HG03175 (cell line): ENCODE measurements around the gene ING2.

Experiments used
- ATAC-seq: cut with Tn5 transposase; IDR thresholded peaks from one replicate; pipeline ENCODE4 v1.9.1; 2021; ENCODE audit warnings: mild to moderate bottlenecking, moderate library complexity; ENCODE audit not compliant: unreplicated experiment

ING2 gene

DNA sequence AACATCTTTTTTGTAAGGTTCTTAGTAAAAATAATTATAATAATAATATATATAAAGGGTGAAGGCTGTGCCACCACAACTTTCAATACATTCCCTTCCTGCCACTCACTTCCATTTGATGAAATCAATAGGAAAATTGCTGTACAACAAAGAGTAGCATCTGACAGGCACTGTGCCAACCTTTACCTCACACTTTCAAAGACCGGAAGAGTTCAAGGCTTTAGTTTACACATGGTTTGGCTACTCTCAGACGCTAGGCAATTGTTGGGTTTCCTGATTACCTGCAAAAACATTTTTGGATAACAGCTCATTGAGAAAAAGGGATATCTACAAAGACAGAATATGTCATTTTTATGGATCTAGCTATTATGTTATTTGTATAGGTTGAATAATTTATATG lies 5.5 kb upstream of the ING2 start:
- no peak for ATAC-seq

DNA sequence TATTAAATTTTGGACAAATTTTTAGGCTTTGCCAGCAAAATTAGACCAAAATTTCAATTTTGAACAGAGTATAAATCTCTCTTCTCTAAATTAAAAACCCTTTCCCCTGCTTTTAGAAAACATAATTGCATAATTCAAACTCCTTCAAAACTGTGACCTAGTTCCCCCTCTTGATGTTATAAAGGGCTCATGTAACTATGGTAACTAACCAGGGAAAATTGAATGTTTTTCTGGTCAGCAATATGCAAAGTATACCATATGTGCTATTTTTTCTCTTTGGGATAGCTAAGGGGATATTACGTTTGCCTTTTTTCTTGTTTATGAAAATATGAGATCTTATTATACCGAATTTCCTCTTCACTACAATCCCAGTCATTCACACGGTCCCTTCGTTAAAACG lies 5.1 kb upstream of the ING2 start:
- ATAC-seq = no peak

DNA sequence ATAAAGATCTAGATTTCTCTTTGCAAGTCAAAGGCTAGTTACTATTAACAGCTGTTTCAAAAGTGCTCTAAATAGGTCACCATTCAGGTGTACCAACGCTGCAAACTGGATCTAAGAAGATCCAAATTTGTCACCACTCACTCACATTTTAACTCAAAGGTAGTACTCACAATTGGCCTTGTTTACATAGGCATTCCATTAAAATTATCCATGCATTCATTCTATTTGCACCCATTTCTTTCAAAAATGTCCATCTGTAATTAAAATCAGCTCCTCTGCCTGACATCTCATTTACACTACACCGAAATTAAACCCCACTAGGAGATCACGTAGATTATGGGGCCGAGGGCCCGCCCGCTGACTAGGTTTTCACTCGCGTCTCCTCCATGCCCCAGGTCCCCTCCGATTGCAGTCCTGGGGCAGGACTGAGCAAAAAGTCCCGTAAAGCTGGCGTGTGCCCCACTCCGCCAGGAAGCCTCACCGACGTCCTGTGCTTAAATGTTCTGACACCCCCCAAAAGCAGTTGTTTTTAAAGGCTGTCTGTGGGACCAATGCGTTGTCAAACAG lies 1.3 kb upstream of the ING2 start:
- ATAC-seq = peak; percentile 0

DNA sequence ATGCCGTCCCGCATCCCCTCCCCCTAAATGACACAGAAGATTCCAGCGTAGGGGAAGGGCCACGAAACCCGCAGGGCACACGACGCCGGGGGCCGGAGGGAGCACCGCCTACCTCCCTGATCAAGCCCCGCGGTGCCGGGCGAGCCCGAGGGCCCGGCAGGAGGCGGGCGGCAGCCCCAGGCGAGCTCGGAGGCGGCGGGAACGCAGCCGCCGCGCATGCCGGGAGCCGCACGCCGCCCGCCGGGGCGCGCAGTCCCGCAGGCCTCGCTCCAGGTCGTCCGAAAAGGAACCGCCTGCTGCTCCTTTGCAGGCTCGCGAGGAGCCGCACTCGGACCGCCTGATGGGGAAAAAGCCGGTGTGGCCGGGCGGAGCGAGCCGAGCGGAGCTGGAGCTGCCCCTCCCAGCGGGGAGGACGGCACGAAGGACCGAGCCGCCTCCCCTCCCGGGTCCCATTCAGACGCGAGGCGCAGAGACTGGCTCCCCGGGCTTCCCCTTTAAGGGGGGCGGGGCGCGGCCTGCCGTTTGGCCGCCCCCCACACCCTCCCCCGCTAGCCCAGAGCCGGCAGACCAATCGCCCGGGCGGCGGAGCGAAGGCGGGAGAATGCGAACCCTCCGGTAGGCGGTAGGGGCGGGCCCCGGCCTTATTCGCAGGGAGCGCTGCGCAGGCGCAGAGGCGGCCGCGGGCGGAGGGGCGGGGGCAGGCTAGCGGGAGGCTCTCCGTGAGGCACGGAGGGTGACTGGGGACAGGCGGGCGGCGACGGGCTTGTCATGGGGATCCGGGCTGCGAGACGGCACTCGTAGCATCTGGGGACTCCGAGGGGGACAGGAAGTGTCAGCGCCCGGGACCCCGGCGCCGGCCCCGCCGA lies 561 bp upstream of the ING2 start:
- peak; percentile 69 for ATAC-seq

DNA sequence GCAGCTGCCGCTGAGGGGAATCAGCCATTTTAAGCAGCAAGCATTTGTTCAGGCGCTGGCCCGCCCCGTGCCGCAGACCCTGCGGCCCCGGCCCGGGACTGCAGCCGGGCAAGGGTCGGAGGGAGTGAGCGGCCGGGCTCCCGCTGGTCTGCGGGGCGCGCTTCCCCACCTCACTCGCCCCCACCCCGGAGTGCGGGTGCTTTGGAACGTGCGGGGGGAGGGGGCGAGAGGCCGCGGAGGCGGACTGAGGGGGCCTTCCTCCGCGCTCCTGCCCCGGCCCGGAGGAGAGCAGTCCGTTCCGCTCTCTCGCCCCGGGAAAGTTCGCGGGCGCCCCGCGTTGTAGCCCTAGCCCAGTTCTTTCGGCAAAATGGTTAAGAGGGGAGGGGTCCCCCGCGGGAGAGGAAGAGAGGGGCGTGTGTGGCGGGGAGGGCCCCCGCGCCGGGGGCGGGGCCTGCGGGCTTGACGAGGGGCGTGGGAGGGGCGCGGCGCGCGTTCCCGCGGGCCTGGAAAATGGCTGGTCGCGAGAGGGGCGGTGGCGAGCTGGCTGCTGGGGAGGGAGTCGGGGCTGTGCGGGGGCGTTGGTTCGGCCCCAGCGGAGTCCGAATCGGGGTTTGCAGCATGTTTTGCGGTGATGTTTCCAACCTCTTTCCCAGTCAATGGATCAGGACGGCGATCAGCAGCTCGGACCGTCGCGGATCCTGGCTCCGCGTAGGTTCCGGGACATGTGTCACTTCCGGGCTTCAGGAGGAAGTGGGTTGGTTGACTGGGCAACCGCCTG lies 942 bp downstream of the ING2 start:
- ATAC-seq = peak; percentile 46

DNA sequence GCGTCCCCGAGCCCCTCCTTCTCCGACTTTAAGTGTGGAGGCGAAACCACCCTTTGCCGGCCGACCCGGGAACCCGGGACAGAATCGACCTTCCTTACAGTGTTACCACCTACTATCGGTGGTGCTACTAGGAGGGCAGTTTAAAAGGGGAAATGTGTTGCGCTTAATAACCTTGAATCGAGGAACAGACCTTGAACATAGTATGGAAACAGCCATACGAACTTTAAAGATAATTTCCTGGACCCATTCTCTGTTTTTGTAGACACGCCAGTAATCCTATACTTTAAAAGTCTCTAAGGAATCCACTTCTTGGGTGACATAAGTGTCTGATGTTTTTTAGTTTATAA lies 1.5 kb downstream of the ING2 start:
- ATAC-seq = no peak

DNA sequence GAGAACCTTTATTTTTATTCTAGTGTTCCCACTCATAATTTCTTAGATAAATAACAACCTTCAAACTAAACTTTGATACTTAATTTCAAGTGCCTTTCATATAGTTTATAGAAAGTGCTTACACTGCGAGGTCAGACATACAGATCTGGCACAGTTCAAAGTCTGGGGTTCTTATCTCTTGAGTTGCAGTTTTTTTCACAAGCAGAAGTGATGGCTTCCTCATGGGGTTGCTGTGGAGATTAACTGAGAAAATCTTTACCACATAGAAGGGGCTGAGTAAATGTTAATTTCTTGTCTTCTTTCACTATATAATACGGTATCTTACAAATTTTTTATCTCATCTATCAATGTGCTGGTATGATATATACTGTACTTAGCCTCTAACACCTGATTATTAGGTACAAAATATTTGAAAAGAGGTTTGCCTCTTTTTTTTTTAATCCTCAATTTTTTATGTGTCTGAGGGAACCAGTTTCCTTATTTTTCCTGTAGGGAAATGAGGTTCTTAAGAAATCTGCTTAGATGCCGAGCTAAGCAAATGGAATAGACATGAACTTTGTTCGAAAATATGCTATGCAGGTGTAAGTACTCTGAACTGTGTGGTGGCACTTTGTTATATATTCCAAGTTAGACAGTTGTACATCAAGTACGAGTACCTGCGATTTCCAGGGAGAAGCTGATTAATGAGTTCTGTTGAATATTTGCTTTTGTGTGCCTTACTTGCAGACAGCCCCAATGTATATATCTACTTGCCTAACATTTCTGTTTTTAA lies 3.3 kb downstream of the ING2 start:
- no peak for ATAC-seq

DNA sequence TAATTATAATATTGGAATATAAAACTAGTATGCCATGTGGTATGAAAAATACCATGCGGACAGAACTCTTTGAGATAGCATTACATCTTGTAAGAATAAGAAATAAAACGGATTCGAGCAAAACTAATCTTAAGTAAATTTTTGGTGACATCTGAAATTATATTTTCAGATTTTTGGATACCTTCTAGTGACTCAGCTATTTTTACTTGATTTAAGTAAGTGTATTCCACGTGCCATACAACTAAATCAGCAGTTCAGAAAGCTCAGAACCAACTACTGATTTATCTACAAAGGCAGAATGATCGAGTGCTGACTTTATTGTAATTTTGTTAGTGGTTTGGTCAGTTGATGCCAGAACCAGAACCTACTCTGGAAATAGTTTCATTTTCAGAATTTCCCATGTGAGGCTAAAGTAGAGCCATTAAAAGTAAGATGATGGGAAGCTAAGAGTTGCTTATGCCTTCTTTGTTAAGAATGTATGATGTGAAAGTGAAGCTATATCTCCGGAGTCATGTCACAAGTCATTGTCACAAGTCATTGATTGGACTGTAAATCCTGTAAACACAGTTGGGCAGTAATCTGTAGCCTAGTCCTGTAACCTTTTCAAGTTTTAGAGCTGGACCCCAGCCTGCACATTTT lies 4.0 kb downstream of the ING2 start:
- ATAC-seq = no peak

DNA sequence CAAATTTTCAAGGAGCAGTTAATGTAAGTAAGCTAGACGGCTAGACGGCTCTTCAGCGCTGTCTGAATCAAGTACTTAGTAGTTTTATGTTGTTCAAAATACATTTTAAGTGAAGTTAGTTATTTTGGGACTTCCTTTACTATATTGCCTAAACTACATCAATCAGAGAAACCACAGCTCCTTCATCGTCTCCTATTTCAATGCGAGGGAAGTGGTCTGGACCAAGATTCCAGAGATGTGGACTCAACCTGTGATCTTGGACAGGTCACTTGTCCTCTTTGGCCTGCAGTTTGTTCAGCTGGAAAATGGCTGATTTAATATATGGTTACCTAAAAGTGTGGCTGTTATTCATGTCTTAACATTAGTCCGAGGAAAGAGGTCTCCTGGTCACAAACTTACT lies 10.6 kb downstream of the ING2 start:
- no peak for ATAC-seq

DNA sequence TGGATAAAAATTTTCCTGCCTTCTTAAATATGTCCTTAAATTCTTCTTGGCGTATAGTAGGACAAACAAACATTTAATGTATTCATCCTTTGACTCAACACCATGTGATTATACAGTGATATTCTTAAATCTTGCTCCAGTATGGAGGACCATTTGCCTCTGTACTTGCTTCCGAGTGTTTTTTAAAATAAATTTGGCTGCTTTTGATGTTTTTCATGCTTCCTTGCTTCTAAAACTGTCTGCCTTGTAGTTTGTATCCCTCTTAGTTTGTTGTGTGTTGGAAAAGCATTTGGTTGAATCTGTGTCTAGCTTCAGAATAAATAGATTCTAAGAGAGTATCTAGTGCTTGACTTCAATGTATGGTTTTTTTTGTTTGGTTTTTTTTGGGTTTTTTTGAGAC lies 12.3 kb downstream of the ING2 start:
- no peak for ATAC-seq

DNA sequence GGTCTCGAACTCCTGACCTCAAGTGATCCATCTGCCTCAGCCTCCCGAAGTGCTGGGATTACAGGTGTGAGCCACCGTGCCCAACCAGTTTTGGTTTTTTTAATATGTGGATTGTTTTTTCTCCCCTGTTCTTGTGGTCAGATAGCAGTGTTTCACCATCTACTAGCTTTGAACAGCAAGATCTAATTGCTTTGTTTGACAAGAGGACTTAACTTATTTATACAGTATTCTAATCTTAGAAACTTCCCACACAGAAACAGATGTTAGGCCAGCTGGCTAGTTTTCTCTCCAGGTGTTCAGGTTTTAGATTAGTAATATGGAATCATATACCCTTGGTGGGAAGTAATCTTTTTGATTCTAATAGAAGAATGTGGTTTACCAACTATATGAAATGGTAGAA lies 12.9 kb downstream of the ING2 start:
- ATAC-seq = no peak

DNA sequence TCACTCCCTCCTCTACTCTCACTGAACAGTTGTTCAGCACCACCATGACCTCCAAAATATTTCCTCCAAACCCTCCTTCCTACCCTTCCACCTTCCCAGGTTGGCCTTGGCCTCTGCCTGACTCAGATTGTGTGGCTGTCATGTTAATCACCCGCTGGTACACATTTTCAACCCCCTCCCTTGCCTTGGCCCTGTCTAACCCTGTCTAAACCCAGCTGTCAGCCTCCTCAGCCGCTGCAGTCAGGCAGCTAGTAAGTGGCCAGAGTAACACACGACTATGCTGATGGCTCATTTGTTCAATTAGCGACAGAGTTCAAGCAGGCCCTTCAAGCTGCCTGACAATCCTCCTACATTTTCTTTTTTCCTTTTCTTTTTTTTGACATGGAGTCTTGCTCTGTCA lies 18.0 kb downstream of the ING2 start:
- no peak for ATAC-seq

DNA sequence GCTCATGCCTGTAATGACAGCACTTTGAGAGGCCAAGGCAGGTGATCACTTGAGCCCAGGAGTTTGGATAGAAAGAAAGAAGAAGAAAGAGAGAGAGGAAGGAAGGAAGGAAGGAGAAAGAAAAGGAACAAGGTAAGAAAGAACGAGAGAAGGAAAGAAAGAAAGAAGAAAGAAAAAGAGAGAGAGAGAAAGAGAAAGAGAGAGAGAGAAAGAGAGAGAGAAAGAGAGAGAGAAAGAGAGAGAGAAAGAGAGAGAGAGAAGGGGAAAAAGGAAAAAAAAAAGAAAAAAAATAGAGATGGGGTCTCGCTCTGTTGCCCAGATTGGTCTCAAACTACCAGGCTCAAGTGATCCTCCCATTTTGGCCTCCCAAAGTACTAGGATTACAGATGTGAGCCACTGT lies 22.5 kb downstream of the ING2 start:
- no peak for ATAC-seq

DNA sequence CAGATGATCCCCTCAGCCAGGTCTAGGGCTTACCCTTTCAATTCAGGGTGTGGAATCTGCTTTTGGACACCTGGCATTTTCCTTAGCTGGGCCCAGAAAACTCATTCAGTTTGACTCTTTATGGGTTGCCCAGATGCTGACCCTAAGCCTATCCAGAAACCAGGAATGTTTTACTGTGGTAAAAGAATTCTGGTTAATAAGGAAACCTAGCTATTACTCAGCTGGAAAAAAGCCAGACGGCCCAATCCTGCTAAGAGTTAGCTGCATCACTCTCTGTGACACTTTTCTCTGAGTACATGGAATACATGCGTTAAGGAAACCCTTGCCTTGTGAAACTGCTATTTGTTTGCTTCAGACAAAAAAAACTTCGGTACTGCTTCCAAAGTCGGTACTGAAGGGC lies 28.0 kb downstream of the ING2 start:
- no peak for ATAC-seq

DNA sequence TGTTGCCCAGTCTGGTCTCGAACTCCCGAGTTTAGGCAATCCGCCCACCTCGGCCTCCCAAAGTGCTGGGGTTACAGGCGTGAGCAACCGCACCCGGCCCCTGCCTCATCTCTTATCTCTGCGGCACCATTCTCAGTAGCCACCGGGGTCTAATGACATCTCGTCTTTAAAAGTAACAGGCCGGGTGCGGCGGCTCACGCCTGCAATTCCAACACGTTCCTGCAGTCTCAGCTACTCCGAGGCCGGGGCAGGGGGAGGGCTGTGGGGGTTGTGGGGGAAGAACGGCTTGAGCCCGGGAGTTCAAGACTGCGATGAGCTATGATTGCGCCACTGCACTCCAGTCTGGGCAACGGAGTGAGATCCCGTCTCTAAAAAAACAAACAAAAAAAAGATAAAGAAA lies 28.8 kb downstream of the ING2 start:
- ATAC-seq = no peak

DNA sequence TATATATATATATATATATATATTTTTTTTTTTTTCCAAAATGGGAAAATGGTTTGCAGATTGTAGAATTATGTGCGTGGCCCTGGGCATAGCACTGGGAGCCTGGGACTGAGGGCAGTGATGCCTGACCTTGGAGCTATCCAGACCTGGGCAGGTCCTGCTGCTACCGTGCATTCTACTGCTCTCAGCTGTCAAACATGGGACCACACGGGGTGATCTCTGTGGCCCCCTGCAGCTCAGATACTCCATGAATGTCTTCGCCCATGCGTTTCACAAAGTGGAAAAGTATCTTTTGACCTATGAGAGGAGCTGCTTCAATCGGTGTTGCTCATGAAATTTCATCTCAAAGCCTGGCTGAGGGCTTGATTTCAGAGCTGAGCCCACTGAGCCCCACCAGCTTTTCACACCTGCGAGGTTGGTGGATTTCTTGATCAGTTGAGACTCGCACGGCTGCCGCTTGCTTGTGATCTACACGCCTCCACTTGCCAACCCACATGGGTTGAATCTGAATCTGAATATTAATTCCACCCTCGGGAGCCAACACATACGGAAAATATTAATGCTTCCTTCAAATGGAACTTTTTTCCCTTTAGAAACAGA lies 35.7 kb downstream of the ING2 start:
- no peak for ATAC-seq

DNA sequence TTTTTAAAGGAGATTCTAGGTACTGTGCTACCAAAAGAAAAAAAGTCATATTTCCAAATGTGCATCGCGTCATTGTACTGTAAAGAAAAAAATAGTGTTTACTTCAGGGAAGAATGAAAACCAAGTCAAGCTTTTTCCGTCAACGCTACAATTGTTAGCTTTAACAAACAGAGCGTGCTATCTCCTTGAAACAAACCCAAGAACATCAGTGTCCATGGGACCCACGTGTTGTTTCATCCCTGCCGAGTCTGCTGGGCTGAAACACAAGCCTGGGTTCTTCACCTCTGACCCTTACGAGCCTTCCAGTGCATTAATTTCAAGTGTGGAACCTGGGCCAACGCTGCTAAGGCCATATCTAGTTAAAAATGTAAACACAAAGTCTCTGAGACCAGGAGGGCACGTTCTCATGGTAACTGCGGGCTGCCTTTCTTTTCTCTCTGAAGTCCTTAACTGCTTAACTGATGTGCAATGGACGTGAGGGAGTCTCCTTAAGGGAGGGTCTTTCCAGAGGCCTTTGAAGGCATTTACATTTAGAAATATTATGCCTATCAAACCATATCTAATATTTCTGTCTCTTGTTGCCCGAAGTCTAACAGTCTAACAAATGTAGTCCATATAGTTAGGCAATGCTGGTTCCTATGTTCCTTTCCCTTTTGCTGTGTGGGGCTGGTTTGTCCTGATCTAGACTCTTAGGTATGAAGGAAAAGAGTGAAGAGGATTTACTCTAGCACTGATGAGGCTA lies 36.3 kb downstream of the ING2 start:
- ATAC-seq = no peak

DNA sequence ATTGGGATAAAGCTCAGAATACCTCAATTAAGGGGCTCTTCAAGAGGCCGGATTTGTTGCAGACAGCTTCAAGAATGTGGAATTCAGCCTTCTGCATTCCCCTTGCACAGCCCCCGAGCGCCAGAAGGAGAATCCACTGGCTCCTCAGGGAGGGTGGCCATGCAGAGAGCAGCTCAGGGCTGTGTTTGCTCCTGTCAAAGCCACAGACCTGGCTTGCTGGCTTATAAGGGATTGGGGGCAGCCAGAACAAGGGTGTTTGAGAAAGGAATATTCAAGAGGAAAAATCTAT lies 36.8 kb downstream of the ING2 start:
- no peak for ATAC-seq

DNA sequence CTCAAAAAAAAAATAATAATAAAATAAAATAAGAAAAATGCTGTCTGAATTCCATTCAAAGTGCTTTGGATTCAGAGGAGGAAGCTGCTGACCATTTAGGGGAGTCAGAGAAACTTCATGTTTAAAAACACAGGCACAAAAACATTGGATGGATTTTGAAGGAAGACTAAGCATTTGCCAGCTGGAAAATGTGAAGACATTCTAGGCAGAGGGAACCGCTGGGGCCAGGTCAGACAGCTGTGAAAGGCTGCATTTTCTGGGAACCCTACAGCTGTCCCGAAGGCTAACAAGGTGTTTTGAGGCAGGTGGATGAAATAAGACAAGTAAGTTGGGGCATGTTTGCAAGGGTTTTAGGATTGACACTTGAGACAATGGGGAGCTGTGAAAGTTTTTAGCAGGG lies 38.6 kb downstream of the ING2 start:
- no peak for ATAC-seq

DNA sequence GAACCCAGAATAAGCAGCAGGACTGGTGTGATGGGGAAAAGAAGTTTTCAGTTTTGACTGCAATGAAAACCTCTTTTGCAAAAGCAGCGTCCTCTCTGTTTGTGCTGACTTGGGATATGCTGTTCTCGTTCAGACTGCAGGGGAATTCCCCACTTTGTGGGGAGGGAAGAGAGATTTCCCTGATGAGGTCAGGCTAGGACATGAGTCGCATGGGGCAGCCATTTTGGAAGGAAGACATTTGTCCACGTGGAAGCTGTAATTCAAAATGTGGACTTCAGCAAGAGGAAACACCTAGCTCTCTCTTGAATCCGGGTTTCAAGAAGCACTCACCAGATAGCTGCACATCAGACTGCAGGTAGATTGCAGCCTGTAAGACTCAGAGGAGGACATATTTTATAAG lies 39.3 kb downstream of the ING2 start:
- ATAC-seq = no peak
